GM19240 (cell line): ENCODE results near the gene SSBP3.
"Not testable (repeated sequence)": the region's sequence is repeated elsewhere in the genome, so short reads cannot be mapped to it uniquely, and the experiment has no call there.

Experiments used
- DNase-seq: peaks from one replicate; pipeline ENCODE4 v3.0.0; 2011; ENCODE audit warnings: low spot score; ENCODE audit not compliant: insufficient read length

SSBP3 gene

DNA sequence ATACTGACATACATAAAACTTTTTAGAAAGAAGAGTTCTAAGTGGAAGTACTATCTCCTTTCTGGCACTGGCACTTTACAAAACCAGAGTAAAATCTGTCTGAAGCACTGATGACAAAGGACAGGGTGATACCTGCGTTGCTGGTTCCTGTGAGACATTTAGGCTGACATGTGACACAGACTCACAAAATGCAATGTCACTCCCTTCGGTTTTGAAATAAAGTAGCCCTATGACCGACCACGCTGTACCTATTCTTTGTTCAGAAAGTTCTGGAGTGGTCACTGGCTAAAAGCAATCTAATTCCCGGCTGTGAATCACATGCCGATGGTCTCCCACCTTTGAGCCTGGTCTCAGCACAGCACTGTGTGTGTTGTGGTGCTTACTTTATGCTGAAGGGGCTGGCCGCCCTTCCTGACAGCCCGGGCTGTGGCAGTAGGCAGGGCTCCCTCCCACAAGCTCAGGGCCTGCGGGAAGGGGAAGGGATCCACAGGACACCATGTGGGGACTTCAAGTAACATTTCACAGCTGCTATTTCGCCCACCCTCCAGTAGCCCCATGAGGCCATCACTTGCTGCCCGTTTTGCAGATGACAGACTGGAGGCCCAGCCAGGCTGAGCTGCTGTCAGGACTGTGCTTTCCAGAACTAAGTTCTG is 158.2 kb downstream of the SSBP3 start:
- no peak for DNase-seq

DNA sequence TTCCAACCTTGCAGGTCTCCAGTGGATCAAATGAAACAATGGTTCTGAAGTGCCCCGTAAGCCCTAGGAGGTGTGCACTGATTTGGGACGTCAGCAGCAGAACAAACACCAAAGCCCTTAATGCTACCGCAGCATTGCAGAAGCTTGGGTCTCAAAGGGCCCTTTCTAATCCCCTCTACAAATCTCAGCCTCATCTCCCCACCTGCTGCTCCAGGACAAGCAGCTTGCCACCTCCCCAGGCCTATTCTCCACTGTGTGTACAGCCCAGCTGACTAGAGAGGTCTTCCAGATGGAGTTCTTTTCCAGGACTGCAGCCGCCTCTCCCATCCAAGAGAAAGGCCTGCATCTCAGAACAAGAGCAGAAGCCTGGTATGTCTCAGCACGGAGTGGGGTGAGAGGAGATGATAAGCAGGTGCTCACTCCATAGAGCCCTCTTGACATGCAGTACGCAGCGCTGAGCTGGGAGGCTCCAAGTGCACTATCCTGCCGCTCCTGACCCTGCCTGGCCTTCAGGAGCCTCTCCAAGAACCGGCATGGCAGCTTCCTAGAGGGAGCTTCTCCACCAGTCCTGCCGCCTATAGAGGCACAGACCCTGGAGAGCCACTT is 160.0 kb downstream of the SSBP3 start:
- DNase-seq, result no peak

DNA sequence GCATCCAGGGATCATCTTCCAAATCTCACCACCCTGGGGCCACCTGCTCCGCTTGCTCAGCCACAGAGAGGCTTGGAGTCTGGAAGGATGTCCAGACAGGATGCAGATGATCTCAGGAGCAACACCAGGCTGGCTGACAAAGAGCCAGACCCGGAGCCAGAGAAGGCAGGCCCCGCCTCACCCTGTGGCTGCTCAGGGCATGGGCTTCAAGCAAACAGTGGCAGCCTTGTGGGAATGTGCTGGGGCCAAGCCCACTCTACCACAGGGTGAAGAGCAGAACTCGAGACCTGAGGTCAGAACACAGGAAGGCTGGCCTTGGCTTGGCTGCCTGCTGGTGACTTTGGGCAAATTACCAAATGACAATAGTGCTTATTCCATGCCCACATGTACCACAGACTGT is 160.7 kb downstream of the SSBP3 start:
- DNase-seq, result no peak

DNA sequence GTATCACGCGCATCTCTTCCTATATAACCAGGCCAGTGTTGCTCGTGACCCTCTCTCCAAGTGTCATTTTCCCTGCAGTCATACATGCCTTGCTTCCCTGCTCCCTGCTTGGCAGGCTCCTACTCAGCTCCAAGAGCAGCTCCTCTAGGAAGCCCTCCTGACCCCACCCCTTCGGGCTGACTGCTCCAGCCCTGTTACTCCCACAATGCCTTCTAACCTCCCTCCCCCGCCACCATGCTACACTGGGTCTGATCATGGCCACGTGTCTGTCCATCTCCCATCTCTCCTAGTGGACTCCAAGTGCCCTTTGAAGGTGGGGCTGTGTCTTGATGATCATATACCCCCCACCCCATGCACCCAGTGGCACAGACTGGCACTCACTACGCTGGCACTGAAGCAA is 161.5 kb downstream of the SSBP3 start:
- DNase-seq, result no peak

DNA sequence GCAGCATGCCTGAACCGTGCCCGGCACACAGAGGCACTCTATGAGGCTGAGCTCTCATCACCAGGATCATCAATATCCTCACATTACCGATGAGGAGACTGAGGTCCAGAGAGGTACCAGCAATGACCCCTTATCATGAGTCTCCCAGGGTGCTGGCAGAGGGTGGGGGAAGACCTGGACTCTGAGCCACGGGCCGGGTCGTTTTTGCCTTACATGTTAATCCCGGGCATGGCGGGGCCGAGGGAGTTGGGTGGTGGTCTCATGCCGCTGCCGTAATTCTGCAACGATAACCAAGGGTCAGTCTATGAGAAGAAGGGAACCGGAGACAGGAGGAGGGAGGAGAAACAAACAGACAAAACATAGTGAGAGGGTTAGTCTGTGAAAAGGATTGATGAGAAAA is 163.2 kb downstream of the SSBP3 start:
- no peak for DNase-seq

DNA sequence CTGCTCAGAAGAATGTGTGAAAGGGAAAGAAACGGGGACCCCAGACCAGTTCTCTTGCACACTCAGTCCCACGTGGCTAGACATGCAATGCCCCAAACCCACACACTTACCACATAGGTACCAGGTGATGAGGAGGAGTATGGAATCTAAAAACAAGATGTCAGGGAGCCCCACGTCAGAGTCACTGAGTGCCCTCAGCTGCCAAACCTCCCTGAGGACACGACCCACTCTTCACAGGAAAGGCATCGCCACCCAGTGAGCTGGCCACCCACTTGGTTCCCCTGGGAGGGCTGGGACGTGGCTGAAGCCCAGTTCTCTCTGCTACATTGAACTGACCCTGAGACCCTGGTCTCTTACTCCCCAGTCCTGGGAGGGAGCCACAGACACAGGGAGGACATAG is 164.8 kb downstream of the SSBP3 start:
- DNase-seq, result no peak

DNA sequence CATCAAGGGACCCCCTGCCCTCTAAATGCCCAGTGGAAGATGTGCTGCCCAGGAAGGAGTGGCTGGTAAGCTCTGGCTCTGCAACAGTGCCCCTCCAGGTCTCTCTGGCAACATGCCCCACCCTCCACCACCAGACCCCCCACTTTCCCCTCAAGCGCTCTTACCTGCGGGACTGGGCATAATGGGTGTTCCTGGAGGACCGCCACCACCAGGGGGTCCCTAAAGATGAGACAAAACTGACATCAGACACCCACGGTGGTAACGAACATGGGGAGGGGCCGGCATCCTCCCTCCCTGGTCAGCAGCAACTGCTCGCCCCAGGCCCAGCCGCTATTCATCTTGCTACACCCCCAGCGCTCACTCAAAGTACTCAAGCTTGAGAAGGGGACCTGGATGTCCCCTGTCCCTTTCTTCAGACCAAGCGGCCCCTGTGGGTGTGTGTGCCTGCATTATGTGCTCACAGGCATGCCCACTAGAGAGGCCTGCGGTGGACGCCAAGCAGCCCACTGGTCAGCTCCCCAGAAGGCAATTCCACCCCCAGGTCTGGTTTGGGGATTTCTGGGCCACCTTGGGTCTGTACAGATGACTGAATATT is 165.4 kb downstream of the SSBP3 start:
- no peak for DNase-seq

DNA sequence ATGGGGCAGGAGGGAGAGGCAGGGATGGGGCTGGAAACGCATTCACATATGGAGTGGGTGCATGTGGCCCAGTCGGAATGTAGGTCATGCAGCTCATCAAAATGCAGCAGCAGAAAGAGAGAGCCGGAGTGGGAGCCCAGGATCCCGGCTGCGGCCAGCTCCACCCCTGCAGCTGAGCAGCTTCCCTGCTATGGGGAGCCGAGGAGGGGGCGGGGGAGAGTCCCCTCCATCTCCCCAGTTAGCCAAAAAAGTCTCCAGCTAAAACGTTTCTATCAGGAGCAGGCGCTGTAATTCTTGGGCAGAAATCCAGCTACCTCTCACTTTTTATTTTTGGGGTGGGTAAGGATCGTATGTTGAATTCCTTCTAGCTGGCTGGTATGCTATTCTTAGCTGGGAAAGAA is 166.6 kb downstream of the SSBP3 start:
- no peak for DNase-seq

DNA sequence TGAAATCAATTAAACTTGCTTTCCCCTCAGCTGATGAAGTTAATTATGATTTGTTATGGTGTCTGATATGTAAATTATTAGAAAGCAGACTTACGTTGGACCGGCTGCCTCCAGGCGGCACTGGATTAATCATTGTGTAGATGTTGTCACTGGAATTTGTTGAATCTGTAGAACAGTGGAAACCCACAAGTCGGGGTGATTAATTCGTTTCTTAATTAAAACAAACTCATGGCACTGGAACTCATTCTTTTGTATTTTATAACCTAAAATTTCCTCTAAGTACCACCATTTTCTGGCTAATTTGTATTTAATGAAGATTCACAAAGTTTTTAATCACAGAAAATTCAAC is 167.2 kb downstream of the SSBP3 start:
- no peak for DNase-seq

DNA sequence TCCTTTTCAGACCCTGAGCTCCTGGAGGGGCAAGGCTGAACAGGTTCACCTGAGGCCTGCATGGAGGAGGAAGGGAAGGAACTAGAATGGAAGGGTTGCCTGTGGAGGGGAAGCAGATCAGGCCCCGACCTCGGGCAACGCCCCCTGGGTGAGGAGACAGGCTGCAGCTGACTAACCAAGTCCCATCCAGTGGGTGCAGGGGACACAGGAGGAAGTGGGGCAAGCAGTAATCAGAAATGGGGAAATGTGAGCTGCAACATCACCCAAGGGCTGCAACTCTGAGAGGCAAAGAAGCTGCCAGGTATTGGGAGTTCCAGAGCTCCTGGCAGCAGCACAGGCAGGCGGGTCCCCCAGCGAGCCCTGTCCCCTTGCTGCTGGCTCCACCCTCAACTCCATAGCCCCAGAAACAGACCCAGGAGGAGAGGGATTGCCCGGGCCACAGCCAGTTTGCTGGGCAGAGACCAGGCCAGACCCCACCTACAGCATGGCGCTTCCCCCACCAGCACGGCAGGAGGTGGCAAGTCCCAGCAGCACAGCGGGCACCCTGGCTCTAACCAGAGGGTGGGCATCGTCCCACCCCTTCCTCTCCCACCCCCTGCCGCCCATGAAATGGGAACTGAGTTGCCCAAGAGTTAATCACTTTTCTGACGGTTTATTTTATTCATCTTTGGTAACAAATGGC is 167.7 kb downstream of the SSBP3 start:
- DNase-seq, result no peak

DNA sequence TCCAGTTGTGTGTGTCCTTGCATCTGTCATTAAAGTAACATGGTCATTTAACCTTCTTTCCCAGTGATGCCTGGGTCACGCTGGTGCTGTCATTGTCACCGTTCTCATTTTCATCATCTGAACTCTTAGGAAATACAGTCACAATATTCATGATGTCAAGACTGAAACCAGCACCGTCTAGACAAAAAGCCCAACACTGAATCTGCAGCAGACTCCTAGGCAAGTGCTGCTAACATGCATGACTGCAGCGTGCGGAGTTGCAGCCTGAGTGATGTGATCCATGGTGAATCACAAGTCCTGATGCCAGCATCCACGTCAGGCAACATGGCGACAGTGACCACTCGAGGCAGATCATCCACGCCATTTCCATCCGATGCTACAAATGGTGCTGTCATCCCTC is 168.6 kb downstream of the SSBP3 start:
- DNase-seq, result no peak

DNA sequence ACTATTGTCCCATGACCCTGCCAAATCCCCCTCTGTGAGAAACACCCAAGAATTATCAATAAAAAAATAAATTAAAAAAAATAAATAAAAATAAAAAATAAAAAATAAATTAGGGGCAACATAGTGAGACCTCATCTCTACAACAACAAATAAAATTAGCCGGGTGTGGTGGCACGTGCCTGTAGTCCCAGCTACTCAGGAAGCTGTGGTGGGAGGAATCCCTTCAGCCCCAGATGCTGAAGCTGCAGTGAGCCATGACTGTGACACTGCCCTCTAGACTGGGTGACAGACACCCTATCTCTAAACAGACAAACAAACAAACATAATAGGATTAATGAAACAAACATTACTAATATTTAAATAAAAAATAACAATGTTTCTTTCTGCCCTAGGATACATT is 171.9 kb downstream of the SSBP3 start:
- no peak for DNase-seq

DNA sequence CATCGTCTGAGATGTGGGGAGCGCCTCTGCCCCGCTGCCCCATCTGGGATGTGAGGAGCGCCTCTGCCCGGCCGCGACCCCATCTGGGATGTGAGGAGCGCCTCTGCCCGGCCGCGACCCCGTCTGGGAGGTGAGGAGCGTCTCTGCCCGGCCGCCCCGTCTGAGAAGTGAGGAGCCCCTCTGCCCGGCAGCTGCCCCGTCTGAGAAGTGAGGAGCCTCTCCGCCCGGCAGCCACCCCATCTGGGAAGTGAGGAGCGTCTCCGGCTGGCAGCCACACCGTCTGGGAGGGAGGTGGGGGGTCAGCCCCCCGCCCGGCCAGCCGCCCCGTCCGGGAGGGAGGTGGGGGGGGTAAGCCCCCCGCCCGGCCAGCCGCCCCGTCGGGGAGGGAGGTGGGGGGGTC is 173.0 kb downstream of the SSBP3 start:
- not testable (repeated sequence) for DNase-seq

DNA sequence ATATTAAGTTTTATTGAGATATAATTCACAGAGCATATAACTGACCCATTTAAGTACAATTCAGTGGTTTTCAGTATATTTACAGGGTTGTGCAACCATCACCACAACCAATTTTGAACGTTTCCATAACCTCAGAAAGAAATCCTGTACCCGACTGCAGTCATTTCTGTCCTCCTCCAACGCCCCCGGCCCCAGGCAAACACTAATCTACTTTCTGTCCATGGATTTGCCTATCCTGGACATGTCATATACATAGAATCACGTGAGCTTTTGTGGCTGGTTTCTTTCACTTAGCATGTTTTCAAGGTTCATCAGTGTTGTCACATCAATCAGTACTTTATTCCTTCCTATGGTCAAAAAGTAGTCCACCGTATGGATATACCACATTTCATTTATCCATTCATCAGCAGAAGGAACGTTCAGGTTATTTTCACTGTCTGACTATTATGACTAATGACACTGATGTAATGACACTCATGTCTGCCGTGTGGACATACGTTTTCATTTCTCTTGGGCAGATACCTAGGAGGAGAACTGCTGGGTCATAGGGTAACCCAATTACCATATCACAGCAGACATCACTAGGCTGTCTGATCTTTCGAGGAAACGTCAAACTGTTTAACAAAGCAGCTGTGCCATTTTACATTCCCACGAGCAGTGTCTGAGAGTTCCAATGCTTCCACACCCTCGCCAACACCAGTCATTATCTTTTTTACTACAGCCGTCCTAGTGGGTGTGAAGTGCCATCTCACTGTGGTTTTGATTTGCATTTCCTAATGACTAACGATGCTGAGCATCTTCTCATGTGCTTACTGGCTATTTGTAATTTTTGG is 175.5 kb downstream of the SSBP3 start:
- DNase-seq, result no peak

DNA sequence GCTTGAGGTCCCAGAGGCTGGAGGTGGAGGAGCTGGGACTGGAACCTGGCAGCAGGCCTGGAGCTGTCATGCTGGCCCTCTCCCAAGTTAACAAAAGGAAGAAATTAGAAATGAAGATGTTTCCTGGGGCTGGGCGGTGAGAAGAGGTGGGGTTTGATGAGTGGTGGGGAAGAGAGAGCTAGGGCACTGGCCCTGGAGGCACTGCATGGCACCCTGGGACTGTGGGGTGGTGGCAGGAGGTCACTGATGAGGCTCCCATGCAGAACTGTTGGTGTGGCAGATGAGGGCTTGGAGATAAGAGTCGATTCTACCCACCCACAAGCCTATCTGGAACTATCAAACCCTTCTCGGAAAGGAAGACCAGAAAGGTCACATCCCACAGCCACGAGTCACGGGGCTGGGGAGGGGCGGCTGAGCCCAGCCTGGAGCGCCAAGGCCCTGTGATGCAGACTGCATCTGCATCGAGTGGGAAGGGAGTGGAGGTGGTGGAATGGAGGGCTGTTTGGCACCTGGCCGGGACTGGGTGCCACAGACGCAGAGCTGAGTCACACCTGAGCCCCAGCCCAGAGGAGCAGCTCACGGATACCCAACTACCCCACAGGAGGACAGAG is 176.8 kb downstream of the SSBP3 start:
- DNase-seq, result no peak

DNA sequence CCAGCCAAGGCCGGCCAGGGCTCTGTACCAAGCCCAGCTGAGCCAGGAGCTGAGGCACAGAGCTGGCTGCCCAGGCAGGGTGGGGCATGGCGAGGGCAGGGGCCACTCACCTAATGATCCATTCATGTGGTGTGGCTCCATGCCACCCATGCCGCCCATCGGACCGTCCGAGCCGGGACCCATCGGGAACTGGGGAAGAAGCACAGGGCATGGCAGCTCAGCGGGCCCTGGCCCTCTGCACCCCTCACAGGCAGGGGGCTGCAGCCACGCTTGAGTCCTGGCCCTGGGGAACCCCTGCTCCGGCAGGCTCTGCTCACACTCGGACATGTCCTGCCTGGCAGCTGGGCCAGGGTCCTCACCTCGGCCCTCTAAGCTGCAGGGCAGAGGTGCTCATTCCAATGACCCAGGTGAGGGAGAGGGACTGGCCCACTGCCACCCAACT is 177.5 kb downstream of the SSBP3 start:
- no peak for DNase-seq

DNA sequence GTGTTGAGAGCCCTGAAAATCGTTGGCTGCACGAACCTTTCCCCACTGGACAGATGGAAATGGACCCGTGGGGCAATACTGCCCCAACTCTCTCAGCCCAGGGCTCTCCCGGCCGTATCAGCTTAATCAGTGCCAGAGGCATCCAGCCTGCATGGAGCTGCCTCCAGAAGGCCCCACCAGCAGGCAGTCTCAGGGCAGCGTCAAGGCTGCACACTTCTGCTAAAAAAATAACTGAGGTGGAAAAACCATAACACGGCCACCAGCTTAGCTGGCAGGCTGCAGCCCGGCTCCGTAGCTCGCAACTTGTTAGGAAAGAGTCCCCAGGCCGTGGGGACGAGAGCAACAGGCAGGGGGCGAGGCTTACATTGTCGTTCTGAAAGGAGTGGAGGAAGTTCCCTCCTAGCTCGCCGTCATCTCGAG is 178.3 kb downstream of the SSBP3 start:
- no peak for DNase-seq

DNA sequence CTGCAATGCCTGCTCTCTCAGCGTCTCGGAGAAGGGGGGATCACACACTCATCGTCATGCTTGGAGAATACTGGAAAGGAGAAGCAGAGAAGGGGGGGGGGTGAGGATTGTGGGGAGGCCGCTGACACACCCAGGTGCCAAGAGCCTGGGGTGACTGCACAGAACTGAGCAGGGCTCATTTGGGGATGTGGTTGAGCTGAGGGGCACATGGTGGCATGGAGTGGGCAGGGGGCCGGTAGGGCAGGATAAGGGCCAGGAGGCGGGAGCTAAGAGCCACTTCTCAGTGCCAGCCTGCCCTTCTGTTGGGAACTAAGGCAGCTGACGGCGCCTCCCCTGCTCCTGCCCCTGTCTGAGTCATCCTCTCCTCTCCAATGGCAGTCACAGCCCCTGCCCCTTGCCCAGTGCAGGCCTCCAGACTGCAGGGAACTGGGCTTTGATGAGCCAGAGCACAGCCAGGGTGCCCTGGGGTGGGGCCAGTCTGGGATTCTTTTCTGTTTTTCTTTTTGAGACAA is 179.0 kb downstream of the SSBP3 start:
- no peak for DNase-seq

DNA sequence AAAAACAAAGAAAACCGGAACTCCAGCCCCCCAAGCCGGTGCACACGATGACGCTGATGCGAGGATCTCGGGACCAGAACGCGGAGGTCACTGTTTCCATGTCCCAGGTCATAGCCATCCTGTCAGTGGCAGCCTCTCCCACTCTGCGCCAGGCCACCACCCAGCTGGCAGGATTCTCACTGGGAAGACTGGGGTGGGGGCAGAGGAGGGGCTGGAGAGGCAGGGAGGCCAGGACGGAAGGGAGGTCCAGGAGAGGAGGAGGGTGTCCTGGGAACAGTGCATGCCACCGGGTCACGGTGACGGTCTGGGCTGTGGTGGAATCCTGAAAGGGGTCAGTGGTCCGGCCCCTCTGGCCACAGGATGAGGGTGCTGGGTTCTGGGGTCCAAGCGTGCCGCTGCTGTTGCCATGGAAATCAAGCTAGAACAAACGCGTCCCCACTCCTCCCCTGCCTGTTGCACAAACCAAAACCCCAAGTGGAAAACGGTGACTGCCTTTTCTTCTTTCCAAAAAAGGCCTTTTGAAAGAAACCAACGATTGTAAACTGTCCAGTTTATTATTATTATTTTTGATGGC is 180.1 kb downstream of the SSBP3 start:
- DNase-seq, result no peak

DNA sequence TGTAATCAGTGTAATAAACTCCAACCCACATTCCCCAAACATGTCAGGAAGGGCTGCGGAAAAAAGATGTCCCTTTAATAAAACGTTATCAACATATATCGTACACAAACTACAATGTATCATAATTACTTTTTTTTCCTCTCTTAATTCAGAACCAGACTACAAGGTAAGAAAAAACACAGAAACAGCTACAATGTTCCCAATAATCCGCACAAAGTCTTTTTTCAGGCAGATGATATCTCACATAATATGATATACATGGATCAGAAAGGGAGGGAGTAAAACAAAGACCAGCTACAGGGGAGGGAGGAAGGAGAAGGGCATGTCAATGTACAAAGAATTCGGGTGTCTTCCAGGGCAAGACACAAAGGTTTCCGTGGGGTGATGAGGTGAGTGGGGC is 180.8 kb downstream of the SSBP3 start:
- no peak for DNase-seq

DNA sequence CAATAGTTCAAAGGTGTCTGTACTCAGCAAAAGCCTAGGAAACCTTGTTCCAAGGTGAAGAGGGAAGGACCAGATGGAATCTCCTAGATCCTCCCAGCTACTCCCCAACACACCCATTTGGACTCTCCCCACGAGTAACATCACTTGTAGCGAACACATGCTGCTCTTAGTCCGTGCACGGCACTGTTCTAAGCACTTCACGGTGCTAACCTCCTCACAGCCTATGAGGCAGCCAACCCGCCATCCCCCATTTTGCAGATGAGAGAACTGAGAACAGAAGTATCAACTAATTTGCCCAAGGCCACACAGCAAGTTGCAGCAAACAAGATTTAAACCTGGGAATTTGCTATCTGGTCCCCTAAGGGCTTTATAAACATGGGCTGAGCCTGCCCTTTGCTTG is 182.0 kb downstream of the SSBP3 start:
- no peak for DNase-seq
